Thoracic aorta (tissue), 2 donors: ENCODE results near the gene FAM24B. TPM values are rescaled to one million over a fixed set of nuclear protein-coding genes. Genes with fewer than 3 reads are reported as not detected.
"Not testable (repeated sequence)": the region's sequence is repeated elsewhere in the genome, so short reads cannot be mapped to it uniquely, and the experiment has no call there.

ENCODE experiments used
- ATAC-seq: fragments of 150-250 bp; one replicate; pipeline ENCODE4 v1.8.0; 2017; ENCODE audit warnings: low read depth; ENCODE audit not compliant: insufficient number of reproducible peaks, low FRiP score
- DNase-seq: peaks from one replicate; pipeline ENCODE4 v3.0.0-alpha.2; 2020; ENCODE audit warnings: low spot score
- H3K27ac ChIP-seq, 2 donors: fragments of 200-600 bp; sonication (generic); 1 replicate in 1 of 2; 2 replicates in 1 of 2; pipeline ENCODE4 v1.5.1; 2016; ENCODE audit warnings: mild to moderate bottlenecking in 2 of 2, moderate library complexity in 2 of 2
- H3K27me3 ChIP-seq: fragments of 200-600 bp; sonication (generic); replicated peaks from 2 replicates; pipeline ENCODE4 v1.6.0; 2016; ENCODE audit warnings: mild to moderate bottlenecking; ENCODE audit not compliant: insufficient read depth
- H3K36me3 ChIP-seq: fragments of 200-600 bp; sonication (generic); one replicate; pipeline ENCODE4 v1.5.1; 2016
- H3K4me1 ChIP-seq, 2 donors: fragments of 200-600 bp; sonication (generic); 1 replicate in 1 of 2; 2 replicates in 1 of 2; pipeline versions ENCODE4 v1.5.1 to v1.6.0; 2016; ENCODE audit warnings: low read depth in 2 of 2, mild to moderate bottlenecking in 1 of 2; ENCODE audit not compliant: control insufficient read depth in 1 of 2
- H3K4me3 ChIP-seq: fragments of 200-600 bp; sonication (generic); 2 replicates; pipeline ENCODE4 v1.5.1; 2016; ENCODE audit warnings: mild to moderate bottlenecking
- H3K9me3 ChIP-seq: fragments of 200-600 bp; sonication (generic); 2 replicates; pipeline ENCODE4 v1.5.1; 2016
- total RNA-seq, 2 donors: library from RNA; depleted of rRNA; stranded (reverse); fragments of >200 nt; gene quantifications; one replicate each; pipeline versions ENCODE4 v1.1.0 to v1.2.3, GENCODE V29; 2016
- TF ChIP-seq, protein P1 (sequence below): fragments of 200-600 bp; sonication (generic); IDR thresholded peaks from one replicate; pipeline ENCODE4 v1.5.1; 2019; ENCODE audit warnings: antibody characterized with exemption

FAM24B gene, protein sequence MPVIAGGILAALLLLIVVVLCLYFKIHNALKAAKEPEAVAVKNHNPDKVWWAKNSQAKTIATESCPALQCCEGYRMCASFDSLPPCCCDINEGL
- 1 to 10 TPM; 4.8 to 9.1 TPM for total RNA-seq

DNA sequence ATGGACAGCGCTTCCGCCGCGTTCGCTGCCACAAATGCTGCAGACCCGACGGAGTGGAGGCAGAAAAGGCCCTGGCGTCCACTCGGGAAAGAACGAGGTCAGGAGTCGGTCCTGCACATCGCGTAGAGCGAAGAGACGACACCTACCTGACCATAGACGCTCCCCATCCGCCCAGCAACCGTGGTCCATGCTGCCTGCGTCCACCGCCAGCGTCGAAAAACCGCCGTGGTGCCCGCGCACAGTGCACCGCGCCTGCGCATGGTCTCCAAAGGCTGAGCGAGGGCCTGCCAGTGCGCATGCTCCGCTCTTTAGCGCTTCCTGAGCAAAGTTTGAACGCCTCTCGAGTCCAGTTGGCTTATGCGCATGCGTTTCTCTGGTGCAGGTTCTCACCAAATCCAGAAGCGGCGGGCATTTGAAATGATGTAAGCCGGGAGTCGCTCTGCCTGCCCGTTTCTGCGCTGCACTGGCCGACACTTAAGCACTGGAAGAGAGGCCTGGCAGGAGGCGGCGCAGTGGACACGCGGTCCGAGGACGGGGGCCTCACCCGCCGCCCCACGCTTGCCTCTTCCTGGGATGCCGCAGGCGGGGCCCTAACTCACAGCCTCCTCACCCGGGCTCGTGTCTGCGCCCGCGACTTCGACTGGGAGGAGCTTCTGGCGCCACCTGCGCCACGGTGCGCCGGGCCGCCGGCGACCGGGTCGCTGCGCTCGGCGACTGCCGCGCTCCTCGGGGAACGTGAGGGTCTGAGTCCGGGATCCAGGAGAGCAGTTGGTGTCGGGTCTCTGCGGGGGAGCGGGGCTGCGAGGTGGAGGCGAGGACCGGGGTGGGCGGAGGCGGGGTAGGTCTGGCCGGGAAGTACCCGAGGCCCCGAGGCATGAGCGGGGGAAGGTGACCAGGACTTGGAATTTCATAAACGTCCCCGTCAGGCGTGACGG is at the start of gene FAM24B:
Gene FAM24B, minus strand, starts transcription at position 243 of the 935 bp plus-strand sequence. CDS start 29,066 bp downstream, outside the sequence.
- Histone ChIP-seq H3K27ac (no peak within 1 kb of the TSS), H3K4me3 (peak within 1 kb of the TSS; percentile 73)
- DNase-seq, result peak; percentile 63

DNA sequence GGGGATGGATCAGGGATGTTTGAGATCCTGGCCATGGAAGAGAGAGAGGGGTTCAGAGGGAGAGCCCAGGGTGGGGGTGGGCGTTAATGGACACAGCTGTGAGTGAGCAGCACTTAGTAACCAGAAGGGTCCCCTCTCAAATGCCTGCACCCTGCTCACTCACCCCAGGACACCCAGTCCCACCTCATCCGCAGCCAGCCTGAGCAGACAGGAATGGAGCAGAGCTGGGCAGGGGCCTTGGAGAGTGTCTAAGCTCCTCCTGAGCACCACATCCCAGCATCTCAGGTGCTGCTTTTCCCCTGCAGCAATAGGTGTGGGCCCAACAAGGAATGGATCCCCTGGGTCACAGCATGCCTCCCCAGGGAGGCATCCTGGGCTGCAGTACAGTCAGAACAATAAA is 36.3 kb upstream of the FAM24B start:
- no peaks in the 10 kb centered on the region for H3K27me3 ChIP-seq
- H3K36me3 ChIP-seq, result no peaks in the 10 kb centered on the region
- no peak for DNase-seq
- H3K9me3 ChIP-seq, result no peaks in the 10 kb centered on the region
- H3K27ac ChIP-seq, result no peak overlapping the region
- H3K4me3 ChIP-seq, result no peak overlapping the region
- TF ChIP-seq, protein P1, sequence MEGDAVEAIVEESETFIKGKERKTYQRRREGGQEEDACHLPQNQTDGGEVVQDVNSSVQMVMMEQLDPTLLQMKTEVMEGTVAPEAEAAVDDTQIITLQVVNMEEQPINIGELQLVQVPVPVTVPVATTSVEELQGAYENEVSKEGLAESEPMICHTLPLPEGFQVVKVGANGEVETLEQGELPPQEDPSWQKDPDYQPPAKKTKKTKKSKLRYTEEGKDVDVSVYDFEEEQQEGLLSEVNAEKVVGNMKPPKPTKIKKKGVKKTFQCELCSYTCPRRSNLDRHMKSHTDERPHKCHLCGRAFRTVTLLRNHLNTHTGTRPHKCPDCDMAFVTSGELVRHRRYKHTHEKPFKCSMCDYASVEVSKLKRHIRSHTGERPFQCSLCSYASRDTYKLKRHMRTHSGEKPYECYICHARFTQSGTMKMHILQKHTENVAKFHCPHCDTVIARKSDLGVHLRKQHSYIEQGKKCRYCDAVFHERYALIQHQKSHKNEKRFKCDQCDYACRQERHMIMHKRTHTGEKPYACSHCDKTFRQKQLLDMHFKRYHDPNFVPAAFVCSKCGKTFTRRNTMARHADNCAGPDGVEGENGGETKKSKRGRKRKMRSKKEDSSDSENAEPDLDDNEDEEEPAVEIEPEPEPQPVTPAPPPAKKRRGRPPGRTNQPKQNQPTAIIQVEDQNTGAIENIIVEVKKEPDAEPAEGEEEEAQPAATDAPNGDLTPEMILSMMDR, result no peak
- no peaks in the 10 kb centered on the region for H3K4me1 ChIP-seq
- no peak for ATAC-seq

More for the DNA sequence above, at the start of gene FAM24B:
- Histone ChIP-seq H3K4me1 (peaks cover 4% of the 10 kb centered on the region in 2 donors), H3K27me3 (no peaks in the 10 kb centered on the region), H3K9me3 (no peaks in the 10 kb centered on the region), H3K36me3 (no peaks in the 10 kb centered on the region)
- ATAC-seq, result peak; percentile 59
- TF ChIP-seq, protein P1, result no peak

DNA sequence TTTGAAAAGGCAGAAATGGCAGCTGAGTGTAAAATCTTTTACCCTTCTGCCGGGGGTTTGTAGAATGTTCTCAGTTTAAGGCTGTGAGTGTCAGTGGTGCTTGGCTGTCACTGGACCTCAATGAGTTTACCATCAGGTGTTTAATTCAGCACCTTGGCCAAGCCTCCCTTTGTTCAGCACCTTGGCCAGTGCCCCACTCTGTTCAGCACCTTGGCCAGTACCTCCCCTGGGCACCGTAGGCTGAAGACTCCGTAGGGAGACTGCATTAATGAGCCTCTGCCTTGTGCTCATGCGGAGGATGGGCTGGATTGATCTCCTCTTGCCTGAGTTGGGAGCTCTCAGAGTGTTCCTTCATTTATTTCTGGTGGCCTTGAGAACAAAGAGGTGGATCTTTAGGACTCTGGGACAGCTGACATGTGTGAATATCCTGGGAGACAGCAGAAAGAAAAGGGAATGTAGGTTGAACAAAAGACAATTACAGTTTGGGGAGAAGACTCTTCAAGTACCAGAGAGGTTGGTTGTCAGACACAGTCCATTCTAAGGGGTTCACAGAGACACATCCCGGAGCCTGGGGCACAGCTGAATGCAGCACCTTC is 32.6 kb upstream of the FAM24B start:
- no peak overlapping the region for H3K4me3 ChIP-seq
- H3K27ac ChIP-seq, result no peak overlapping the region
- no peaks in the 10 kb centered on the region for H3K36me3 ChIP-seq
- TF ChIP-seq, protein P1, result no peak
- H3K9me3 ChIP-seq, result no peaks in the 10 kb centered on the region
- no peak for ATAC-seq
- H3K27me3 ChIP-seq, result no peaks in the 10 kb centered on the region
- no peak for DNase-seq
- no peaks in the 10 kb centered on the region for H3K4me1 ChIP-seq

DNA sequence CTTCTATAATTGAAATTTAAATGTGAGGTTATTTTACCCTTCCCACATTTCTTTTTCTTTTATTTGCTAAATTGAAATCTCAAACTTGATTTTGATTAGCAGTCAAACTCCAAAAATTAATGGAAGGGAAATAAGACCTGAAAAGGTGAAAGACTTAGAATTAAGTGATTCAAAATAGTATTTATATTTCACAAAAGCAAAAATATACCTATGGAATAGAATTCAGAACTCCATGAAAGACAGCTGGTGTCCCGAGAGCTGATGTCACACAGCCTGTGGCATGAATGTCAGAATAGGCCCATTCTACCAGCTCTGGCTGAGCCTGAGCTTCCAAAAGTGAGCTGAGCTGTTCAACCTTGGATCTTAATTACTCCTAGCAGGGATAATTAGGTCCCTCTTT is 30.9 kb upstream of the FAM24B start, which contains the start of gene FAM24A:
Gene FAM24A, plus strand, starts transcription at position 301 of the 400 bp plus-strand sequence. CDS start 1,025 bp downstream, outside the sequence.
- Histone ChIP-seq H3K4me3 (no peak within 1 kb of the TSS), H3K9me3 (no peaks in the 10 kb centered on the region), H3K27me3 (no peaks in the 10 kb centered on the region), H3K36me3 (no peaks in the 10 kb centered on the region), H3K4me1 (no peaks in the 10 kb centered on the region), H3K27ac (no peak within 1 kb of the TSS)
- no peak for ATAC-seq
- TF ChIP-seq, protein P1, result no peak
- DNase-seq, result no peak

DNA sequence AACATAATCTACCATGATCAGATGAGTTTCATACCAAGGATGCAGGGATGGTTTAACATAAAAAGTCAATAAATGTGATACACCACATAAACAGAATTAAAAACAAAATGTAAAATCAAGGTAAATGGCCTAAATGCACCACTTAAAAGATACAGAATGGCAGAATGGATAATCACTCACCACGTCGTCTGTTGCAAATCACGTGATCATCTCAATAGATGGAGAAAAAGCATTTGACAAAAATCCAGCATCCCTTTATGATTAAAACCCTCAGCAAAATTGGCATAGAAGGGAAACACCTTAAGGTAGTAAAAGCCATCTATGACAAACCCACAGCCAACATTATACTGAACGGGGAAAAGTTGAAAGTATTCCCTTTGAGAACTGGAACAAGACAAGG is 24.5 kb upstream of the FAM24B start:
- not testable (repeated sequence) for H3K9me3 ChIP-seq, H3K4me1 ChIP-seq, ATAC-seq, DNase-seq, H3K36me3 ChIP-seq, H3K27ac ChIP-seq, H3K4me3 ChIP-seq, H3K27me3 ChIP-seq
